ENCODE data around the gene RASA3.

The RASA3 gene

GRCh38 chr13:114096811-114097211 is 35.6 kb downstream of the RASA3 start:
- no peak overlapping the region for H3K4me3 ChIP-seq (replicated peaks; ENCODE audit: insufficient read depth, low read length)
- H3K27ac ChIP-seq (replicated peaks), result peak overlapping the region; percentile 64
- H3K27me3 ChIP-seq (ENCODE audit: insufficient read depth, poor library complexity, severe bottlenecking), result no peaks in the 10 kb centered on the region
- TF ChIP-seq REST (IDR thresholded peaks at IDR 0.05; ENCODE audit: insufficient replicate concordance, low read depth), result no peak
- TF ChIP-seq SPI1 (IDR thresholded peaks at IDR 0.05; ENCODE audit: borderline replicate concordance, low read depth), result peak; percentile 84
- no peak for TF ChIP-seq CTCF (IDR thresholded peaks at IDR 0.05; ENCODE audit: insufficient read depth, low read length)
- no peak for TF ChIP-seq GABPA (IDR thresholded peaks at IDR 0.05; ENCODE audit: low read depth)
- peak in 1 of 2 experiments; percentile 76 for DNase-seq (ENCODE audit: low read depth in 1 of 2, low spot score in 1 of 2)

- no peak for DNase-seq (ENCODE audit: low read depth in 1 of 2, low spot score in 1 of 2)
- H3K4me3 ChIP-seq (replicated peaks; ENCODE audit: insufficient read depth, low read length), result no peak overlapping the region
- TF ChIP-seq REST (IDR thresholded peaks at IDR 0.05; ENCODE audit: insufficient replicate concordance, low read depth) (no peak), POLR2AphosphoS5 (IDR thresholded peaks at IDR 0.05; ENCODE audit: low read depth) (no peak), GABPA (IDR thresholded peaks at IDR 0.05; ENCODE audit: low read depth) (no peak)
- peak overlapping the region; percentile 64 for H3K27ac ChIP-seq (replicated peaks)
- no peaks in the 10 kb centered on the region for H3K27me3 ChIP-seq (ENCODE audit: insufficient read depth, poor library complexity, severe bottlenecking)
Measured at GRCh38 chr13:114096031-114096485, 36.4 kb downstream of the RASA3 start.

- TF ChIP-seq SPI1 (IDR thresholded peaks at IDR 0.05; ENCODE audit: borderline replicate concordance, low read depth) (no peak), CTCF (IDR thresholded peaks at IDR 0.05; ENCODE audit: insufficient read depth, low read length) (no peak), REST (IDR thresholded peaks at IDR 0.05; ENCODE audit: insufficient replicate concordance, low read depth) (no peak), GABPA (IDR thresholded peaks at IDR 0.05; ENCODE audit: low read depth) (no peak), POLR2AphosphoS5 (IDR thresholded peaks at IDR 0.05; ENCODE audit: low read depth) (no peak)
- DNase-seq (ENCODE audit: low read depth in 1 of 2, low spot score in 1 of 2), result no peak
- no peak overlapping the region for H3K4me3 ChIP-seq (replicated peaks; ENCODE audit: insufficient read depth, low read length)
- H3K27ac ChIP-seq (replicated peaks), result no peak overlapping the region
- H3K27me3 ChIP-seq (ENCODE audit: insufficient read depth, poor library complexity, severe bottlenecking), result no peaks in the 10 kb centered on the region
Measured at GRCh38 chr13:114095486-114095885, 36.9 kb downstream of the RASA3 start.
